HG03469 (cell line): Measurements from ENCODE around the gene LAMTOR4.

Experiments
- ATAC-seq: cut with Tn5 transposase; IDR thresholded peaks from one replicate; pipeline ENCODE4 v1.9.1; 2021; ENCODE audit warnings: mild to moderate bottlenecking, moderate library complexity, moderate number of reproducible peaks; ENCODE audit not compliant: unreplicated experiment

Gene LAMTOR4

GRCh38 chr7:100148559-100149328 is at the start of gene LAMTOR4:
Gene LAMTOR4 (plus strand): TSS chr7:100148918. CDS start chr7:100148973, 55 bp downstream.
- ATAC-seq: peak; percentile 93

DNA sequence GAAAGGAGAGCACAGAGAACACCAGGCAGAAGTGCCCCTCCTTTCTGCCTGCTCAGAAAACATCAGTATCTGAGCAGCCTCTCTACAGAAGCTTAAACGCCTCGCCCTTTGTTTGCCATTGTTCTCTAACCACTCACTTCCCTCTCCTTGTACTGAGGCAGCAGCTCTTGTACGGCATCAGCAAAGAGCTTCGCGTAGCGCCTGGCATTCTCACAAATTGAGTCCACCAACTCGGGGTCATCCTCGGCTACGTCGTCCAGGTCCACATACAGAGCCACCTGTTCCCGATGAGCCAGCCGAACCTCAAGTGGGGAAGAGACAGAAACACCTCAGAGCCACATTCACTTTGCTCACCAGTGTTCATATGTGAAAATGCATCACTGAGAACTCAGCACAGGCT is 49.3 kb upstream of the LAMTOR4 start:
- ATAC-seq: no peak

- peak; percentile 53 for ATAC-seq
Measured at GRCh38 chr7:100100420-100101015, 48.2 kb upstream of the LAMTOR4 start.

DNA sequence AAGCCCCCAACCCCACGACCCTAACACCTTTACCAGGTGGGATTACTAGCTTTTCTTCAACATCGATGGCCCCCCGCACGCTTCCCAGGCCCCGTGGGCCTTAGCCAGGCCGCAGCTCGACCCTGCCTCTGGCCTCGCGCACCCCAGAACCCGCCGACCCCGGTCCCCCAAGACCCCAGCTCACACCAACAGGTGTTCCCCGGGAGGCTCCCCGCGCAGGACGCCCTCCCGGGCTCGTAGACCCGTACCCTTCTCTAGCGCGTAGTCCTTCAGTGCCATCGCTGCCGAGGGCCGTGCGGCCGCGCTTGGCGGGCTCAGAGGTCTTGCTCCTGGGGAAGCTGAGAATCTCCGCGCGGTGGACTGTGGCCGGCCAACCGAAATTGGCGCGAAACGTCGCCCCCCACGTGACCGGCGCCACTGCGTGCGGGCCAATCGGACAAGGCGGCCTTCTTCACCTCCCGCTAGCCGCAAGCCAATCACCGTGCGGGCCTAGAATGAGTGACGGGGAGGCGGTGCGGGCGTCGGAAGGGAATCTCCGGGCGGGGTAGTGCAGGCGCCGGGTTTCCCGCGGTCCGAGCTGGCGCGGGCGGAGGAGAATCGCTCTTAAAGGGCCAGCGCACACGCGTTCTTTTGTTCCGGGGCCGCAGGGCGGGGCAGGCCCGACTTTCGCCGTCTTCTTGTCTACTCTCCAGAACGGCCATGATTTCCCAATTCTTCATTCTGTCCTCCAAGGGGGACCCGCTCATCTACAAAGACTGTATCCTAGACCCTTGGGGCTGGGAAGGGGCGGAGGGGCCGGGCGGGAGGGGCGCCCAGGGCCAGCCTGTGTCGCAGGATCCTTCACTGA is 47.5 kb upstream of the LAMTOR4 start, which contains the start of the genes AP4M1 and MCM7:
AP4M1 (plus strand) TSS at position 628 of the 847 bp plus-strand sequence; CDS start at position 700, 72 bp downstream.
MCM7 (minus strand) TSS at position 382 of the 847 bp plus-strand sequence; CDS start at position 279, 103 bp downstream.
- peak; percentile 55 for ATAC-seq

DNA sequence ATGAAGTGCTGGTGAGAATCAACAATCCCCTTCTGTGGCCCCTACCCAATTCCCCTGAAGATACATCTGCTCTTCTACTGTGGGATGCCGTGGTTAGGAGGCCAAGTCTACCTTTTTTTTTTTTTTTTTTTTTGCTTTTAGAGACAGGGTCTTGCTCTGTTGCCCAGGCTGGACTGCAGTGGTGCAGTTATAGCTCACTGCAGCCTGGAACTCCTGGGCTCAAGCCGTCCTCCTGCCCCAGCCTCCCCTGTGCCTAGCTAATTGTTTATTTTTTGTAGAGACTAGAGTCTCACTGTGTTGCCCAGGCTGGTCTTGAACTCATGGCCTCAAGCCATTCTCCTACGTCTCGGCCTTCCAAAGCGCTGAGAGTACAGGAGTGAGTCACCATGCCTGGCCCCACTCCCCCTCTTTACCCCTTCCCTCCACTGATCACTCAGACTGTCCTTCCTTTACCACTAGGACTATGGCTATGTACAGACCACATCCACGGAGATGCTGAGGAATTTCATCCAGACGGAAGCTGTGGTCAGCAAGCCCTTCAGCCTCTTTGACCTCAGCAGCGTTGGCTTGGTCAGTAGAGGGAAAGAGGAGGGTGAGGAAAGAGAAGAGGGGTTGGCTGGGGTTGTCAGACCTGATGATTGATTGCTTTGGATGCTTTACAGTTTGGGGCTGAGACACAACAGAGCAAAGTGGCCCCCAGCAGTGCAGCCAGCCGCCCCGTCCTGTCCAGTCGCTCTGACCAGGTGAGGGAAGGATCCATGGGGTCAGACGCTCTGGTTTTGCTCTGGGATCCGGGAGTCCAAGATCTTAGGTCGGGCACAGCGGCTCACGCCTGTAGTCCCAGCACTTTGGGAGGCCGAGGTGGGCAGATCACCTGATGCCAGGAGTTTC is 45.5 kb upstream of the LAMTOR4 start:
- ATAC-seq: no peak

GRCh38 chr7:100105534-100105933 is 43.2 kb upstream of the LAMTOR4 start:
- no peak for ATAC-seq

DNA sequence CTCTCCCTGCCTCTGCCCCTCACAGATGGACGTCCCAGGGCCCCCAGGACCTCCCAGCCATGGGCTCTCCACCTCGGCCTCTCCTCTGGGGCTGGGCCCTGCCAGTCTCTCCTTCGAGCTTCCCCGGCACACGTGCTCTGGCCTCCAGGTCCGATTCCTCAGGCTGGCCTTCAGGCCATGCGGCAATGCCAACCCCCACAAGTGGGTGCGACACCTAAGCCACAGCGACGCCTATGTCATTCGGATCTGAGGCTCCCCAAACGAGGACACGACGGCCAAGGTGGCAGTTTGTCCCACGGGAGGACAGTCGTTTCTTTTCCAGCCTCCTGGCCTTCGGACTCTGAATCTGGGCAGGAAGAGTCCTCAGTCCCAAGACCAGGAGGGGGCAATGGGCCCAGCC is 42.1 kb upstream of the LAMTOR4 start:
- no peak for ATAC-seq

GRCh38 chr7:100107125-100107737 is 41.5 kb upstream of the LAMTOR4 start:
- no peak for ATAC-seq

DNA sequence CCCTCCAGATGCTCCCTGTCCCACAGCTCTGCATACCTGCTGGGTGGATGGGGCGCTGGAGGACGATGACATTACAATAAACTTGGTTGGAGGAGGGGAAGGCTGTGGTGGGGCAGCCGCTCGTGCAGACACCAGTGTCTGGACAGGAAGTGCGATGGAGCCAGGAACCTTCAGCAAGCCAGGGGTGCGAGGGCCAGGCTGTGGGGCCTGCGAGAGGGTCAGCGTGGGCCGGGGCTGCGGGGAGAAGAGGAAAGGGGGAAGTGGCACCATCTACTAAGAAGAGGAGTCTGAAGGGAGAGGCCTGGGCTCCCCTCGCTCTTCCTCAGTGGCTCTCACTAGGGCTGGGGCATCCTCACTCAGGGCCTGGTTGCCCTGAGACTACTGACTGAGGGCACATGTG is 40.8 kb upstream of the LAMTOR4 start:
- ATAC-seq: no peak

DNA sequence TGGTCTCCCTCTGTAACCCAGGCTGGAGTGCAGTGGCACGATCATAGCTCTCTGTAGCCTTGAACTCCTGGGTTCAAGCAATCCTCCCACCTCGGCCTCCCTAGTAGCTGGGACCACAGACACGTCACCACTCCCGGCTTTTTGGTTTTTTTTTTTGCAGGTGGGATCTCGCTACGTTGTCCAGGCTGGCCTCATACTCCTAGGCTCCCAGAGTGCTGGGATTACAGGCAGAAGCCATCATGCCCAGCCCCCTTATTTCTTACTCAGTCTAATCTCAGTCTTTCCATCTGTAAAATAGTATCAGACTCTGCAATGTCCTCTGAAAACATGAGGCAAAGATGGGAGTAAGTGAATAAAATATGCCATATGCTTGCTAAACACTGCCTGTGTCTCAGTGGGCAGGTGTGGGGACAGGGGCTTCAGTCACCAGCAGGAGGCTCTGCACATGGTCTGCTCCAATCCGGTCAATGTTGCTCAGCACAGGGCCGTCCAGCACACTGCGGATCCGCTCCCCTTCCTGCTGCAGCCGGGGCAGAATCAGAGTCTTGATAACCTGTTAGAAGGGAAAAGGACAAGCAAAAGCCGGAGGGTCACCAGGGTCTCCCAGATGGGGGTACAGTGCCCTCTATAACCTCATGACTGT is 39.1 kb upstream of the LAMTOR4 start:
- no peak for ATAC-seq

GRCh38 chr7:100111156-100111555 is 37.6 kb upstream of the LAMTOR4 start:
- ATAC-seq: no peak

DNA sequence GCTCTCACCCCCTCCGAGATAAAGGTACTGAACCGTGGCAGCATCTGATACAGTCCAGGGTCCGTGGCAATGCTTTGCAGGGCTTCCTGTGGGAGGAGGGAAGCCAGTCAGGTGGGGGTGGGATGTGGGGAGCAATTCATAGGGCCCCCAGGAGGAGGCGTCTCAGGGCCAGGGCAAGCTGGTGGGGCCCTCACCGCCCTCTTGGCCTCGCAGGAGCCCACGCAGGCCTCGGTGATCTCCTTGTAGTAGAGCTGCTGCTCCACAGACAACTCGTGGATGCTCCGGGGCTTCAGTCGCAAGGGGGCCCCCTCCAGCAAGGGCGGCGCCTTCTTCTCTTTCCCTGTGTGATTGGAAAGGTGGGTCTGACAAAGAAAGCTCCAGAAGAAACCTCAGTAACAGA is 36.8 kb upstream of the LAMTOR4 start:
- ATAC-seq: no peak

DNA sequence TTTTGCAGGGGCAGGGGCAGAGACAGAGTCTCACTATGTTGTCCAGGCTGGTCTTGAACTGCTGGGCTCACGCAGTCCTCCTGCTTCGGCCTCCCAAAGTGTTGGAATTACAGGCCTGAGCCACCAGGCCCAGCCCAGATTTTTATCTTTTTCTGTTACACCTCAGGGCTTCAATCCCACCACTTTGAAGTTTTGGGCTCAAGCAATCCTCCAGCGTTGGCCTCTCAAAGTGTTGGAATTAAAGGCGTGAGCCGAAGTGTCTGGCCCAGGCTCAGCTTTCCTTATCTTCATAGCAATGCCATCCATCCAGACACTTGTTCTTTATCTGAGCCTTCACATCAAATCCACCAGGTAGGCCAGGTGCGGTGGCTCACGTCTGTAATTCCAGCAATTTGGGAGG is 33.7 kb upstream of the LAMTOR4 start:
- ATAC-seq: no peak

DNA sequence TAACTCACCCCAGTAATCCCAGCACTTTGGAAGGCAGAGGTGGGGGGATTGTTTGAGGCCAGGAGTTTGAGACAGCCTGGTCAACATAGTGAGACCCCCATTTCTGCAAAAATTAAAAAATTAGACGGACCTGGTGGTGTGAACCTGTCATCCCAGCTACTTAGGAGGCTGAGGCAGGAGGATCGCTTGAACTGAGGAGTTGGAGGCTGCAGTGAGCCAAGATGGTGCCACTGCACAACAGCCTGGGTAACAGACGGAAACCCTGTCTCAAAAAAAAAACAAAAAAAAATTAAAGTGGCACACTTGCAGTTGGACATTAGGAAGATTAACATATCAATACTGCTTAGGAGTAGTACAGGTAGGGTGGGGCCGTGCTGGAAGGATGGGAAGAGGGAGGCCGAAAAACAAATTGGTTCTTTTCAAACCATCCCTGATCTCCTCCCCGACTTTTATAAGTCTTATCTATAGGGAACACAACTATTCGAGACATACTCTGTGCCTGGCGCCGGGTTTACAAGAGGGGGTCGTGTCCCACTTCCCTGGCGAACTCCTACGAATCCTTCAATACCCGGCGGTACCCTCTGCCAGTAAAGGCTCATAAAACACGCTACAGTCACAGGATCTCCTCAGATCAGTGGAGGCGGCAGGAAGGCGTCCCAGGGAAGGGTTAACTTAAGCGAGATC is 30.2 kb upstream of the LAMTOR4 start:
- ATAC-seq: no peak

DNA sequence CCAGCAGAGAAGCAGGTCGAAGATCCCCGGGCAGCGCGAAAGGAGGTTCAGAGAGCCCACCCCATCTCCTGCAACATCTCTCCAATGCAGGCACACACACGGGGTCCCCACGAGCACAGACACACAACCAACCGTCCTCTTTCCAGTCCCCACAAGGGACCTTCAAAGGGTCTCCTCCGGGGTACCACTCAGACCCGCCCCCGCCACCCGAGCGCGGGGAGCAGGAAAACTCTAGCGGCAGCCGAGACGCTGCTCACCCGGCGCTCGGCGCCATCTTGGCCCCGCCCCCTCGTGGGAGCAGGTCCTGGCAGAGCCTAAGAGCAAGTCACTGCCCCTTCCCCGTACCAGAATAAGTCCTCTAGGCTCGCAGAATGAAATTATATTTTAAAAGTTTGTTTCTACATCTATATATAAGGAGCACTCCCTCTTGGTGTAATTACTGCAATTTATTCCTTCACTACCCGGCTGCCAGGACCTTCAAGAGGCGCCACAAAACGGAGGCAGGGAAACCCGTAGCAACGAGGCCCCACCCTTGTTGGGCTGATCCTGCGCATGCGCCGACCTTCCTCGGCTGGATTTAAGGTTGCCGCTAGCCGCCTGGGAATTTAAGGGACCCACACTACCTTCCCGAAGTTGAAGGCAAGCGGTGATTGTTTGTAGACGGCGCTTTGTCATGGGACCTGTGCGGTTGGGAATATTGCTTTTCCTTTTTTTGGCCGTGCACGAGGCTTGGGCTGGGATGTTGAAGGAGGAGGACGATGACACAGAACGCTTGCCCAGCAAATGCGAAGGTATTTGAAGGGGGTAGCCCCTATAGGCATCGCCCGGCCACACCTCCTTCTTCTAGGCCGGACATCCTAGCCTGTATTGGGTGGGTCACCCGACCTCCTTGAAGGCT is 29.4 kb upstream of the LAMTOR4 start, which contains the start of the genes CNPY4 and TAF6:
CNPY4 (plus strand) TSS at position 563 of the 898 bp plus-strand sequence; CDS start at position 674, 111 bp downstream.
TAF6 (minus strand) TSS at position 287 of the 898 bp plus-strand sequence. CDS start 5,149 bp downstream, outside the sequence.
- ATAC-seq: no peak

GRCh38 chr7:100119970-100120732 is 28.6 kb upstream of the LAMTOR4 start:
- no peak for ATAC-seq

GRCh38 chr7:100120733-100121036 is 28.0 kb upstream of the LAMTOR4 start:
- no peak for ATAC-seq
